GM12801 (cell line): Measurements from ENCODE around the gene SP2.

Source experiments
- CTCF ChIP-seq: IDR thresholded peaks from one replicate; pipeline ENCODE4 v1.5.1; 2011; ENCODE audit warnings: control low read depth; ENCODE audit not compliant: insufficient read length; ENCODE audit errors: extremely low read depth

The SP2 gene

GRCh38 chr17:47918006-47918405 lies 22.0 kb downstream of the SP2 start:
- no peak for TF ChIP-seq CTCF

- no peak for TF ChIP-seq CTCF
Observed at GRCh38 chr17:47918991-47919390, 23.0 kb downstream of the SP2 start.

- no peak for TF ChIP-seq CTCF
Observed at GRCh38 chr17:47924785-47925677, 29.0 kb downstream of the SP2 start.

- no peak for TF ChIP-seq CTCF
Observed at GRCh38 chr17:47925678-47925988, 29.6 kb downstream of the SP2 start.

GRCh38 chr17:47927821-47928400 lies 31.9 kb downstream of the SP2 start:
- TF ChIP-seq CTCF: no peak

- TF ChIP-seq CTCF: no peak
Observed at GRCh38 chr17:47928415-47928814, 32.4 kb downstream of the SP2 start.

GRCh38 chr17:47929218-47930000 lies 33.4 kb downstream of the SP2 start:
- TF ChIP-seq CTCF: no peak
